Body of pancreas (tissue), 4 donors: ENCODE measurements around the gene CTAG1A.
"Not testable (repeated sequence)": the region's sequence is repeated elsewhere in the genome, so short reads cannot be mapped to it uniquely, and the experiment has no call there.

ENCODE experiments used
- CTCF ChIP-seq, 7 experiments: fragments of 450-650 bp in 4 of 7; fragments of 200-600 bp in 3 of 7; sonication (generic) in 3 of 7; IDR thresholded peaks; one replicate each; pipeline ENCODE4 v1.5.1; 2016 to 2019; ENCODE audit warnings: antibody characterized with exemption in 7 of 7
- POLR2A ChIP-seq, 3 donors: fragments of 450-650 bp; IDR thresholded peaks; one replicate each; pipeline ENCODE4 v1.6.1; 2016; ENCODE audit warnings: antibody characterized with exemption in 3 of 3, mild to moderate bottlenecking in 2 of 3

GRCh38 chrX:154540365-154540764 lies 44.6 kb upstream of the CTAG1A start:
- TF ChIP-seq CTCF, POLR2A (IDR thresholded peaks at IDR 0.05): not testable (repeated sequence)
